H1 (cell line): ENCODE measurements around the gene DRC3. TPM values are rescaled to one million over a fixed set of nuclear protein-coding genes. Genes with fewer than 3 reads are reported as not detected.

Experiments
- BACH1 ChIP-seq: IDR thresholded peaks from 2 replicates; pipeline ENCODE4 v1.6.1; 2012; ENCODE audit warnings: low read length, improper control_type of control experiment
- CHD2 ChIP-seq: IDR thresholded peaks from 2 replicates; pipeline ENCODE4 v1.6.1; 2012; ENCODE audit warnings: low read length, improper control_type of control experiment
- CHD7 ChIP-seq: fragments of 300-600 bp; sonication (generic); IDR thresholded peaks from 2 replicates; pipeline ENCODE4 v1.7.1; 2012; ENCODE audit warnings: low read length, moderate library complexity, mild to moderate bottlenecking, inconsistent platforms; ENCODE audit not compliant: insufficient replicate concordance
- CTCF ChIP-seq, 3 experiments: IDR thresholded peaks; 1 replicate in 2 of 3; 2 replicates in 1 of 3; pipeline versions ENCODE4 v1.5.1 to v1.6.1; 2011; ENCODE audit warnings: low read length in 3 of 3, mild to moderate bottlenecking in 3 of 3, inconsistent platforms in 2 of 3, low read depth in 1 of 3, moderate library complexity in 1 of 3; ENCODE audit not compliant: insufficient read depth in 1 of 3; ENCODE audit errors: control extremely low read depth in 1 of 3
- EGR1 ChIP-seq: IDR thresholded peaks from 2 replicates; pipeline ENCODE4 v1.6.1; 2011; ENCODE audit warnings: low read depth, low read length, borderline replicate concordance
- SRF ChIP-seq: IDR thresholded peaks from 2 replicates; pipeline ENCODE4 v1.6.1; 2011; ENCODE audit warnings: mild to moderate bottlenecking, low read depth, low read length, moderate library complexity
- SUZ12 ChIP-seq: fragments of 200-600 bp; sonication (generic); IDR thresholded peaks from 2 replicates; pipeline ENCODE4 v1.6.1; 2012; ENCODE audit warnings: mild to moderate bottlenecking, inconsistent platforms, low read length, moderate library complexity, mixed read lengths
- polyA plus RNA-seq, 7 experiments: library from polyadenylated mRNA; depleted of rRNA in 3 of 7; stranded (reverse) in 5 of 7; unstranded in 2 of 7; fragments of >200 nt in 5 of 7; fragments of 200-250 nt in 2 of 7; gene quantifications; 1 replicate in 5 of 7; 2 replicates in 1 of 7; 4 replicates in 1 of 7; pipeline versions ENCODE4 v1.2.1 to v1.2.3, GENCODE V29; 2011 to 2013; ENCODE audit warnings: missing spikeins in 2 of 7, mixed read lengths in 2 of 7
- total RNA-seq: library from RNA; stranded (reverse); fragmentation: NEBNext Ultra II Directional; extraction: Animal tissue kit (Norgen Biotek cat#: 25700); gene quantifications from 2 replicates; pipeline ENCODE4 v1.2.1, GENCODE V29; 2021

DRC3 gene
- total and polyA plus RNA-seq, 2 of the 8 experiments (the other 6 are each of a cell fraction or from before 2014, with no cell fraction given), result 0.59 TPM; not detected in 1

- TF ChIP-seq CHD7 (no peak), SUZ12 (no peak), BACH1 (no peak), EGR1 (no peak), CHD2 (no peak), CTCF (IDR thresholded peaks at IDR 0.05; ENCODE audit: control extremely low read depth in 1 of 3, insufficient read depth in 1 of 3, low read depth in 1 of 3, low read length in 3 of 3) (no peak), SRF (no peak)
Measured at GRCh38 chr17:18025945-18026776, 53.5 kb downstream of the DRC3 start (continued).
